22Rv1 (cell line): ENCODE data around the gene BIRC7.

Experiments used
- ZFX ChIP-seq: fragments of 450-650 bp; IDR thresholded peaks from 2 replicates; pipeline ENCODE4 v1.6.1; 2017; ENCODE audit warnings: antibody characterized with exemption, borderline replicate concordance
- TF ChIP-seq, protein P1 (sequence below): fragments of 450-650 bp; IDR thresholded peaks from 2 replicates; pipeline ENCODE4 v1.5.1; 2017; ENCODE audit warnings: mild to moderate bottlenecking

- TF ChIP-seq, protein P1, sequence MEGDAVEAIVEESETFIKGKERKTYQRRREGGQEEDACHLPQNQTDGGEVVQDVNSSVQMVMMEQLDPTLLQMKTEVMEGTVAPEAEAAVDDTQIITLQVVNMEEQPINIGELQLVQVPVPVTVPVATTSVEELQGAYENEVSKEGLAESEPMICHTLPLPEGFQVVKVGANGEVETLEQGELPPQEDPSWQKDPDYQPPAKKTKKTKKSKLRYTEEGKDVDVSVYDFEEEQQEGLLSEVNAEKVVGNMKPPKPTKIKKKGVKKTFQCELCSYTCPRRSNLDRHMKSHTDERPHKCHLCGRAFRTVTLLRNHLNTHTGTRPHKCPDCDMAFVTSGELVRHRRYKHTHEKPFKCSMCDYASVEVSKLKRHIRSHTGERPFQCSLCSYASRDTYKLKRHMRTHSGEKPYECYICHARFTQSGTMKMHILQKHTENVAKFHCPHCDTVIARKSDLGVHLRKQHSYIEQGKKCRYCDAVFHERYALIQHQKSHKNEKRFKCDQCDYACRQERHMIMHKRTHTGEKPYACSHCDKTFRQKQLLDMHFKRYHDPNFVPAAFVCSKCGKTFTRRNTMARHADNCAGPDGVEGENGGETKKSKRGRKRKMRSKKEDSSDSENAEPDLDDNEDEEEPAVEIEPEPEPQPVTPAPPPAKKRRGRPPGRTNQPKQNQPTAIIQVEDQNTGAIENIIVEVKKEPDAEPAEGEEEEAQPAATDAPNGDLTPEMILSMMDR: no peak
- TF ChIP-seq ZFX: no peak
Measured at GRCh38 chr20:63277466-63278272, 42.0 kb downstream of the BIRC7 start.
